Stimulated activated CD4-positive, alpha-beta T cell treated with anti-CD3 and anti-CD28 coated beads, Interleukin-12 subunit alpha, Interleukin-12 subunit beta, amount 100 ng/mL, for 24 hours (primary cell): Measurements from ENCODE around the gene RSL1D1.

Source experiments
- DNase-seq, 2 experiments: peaks; one replicate each; pipeline ENCODE4 v3.0.0-alpha.2; 2020; ENCODE audit warnings: low read depth in 2 of 2

Gene RSL1D1

GRCh38 chr16:11851294-11852091 is at the start of gene RSL1D1:
Gene RSL1D1, minus strand, starts transcription at chr16:11851542. Its CDS starts 30 bp downstream, at chr16:11851512.
- peak; percentile 83 to 89 for DNase-seq

- no peak for DNase-seq
These were observed 49.7 kb upstream of the RSL1D1 start for GRCh38 chr16:11901091-11901490.

- no peak for DNase-seq
These were observed 45.3 kb upstream of the RSL1D1 start for GRCh38 chr16:11896486-11897176.

GRCh38 chr16:11893571-11893970 is 42.2 kb upstream of the RSL1D1 start:
- no peak for DNase-seq

- DNase-seq, result no peak
These were observed 41.4 kb upstream of the RSL1D1 start for GRCh38 chr16:11892761-11893160.

GRCh38 chr16:11890231-11890965 is 39.1 kb upstream of the RSL1D1 start:
- DNase-seq, result no peak

GRCh38 chr16:11886881-11887280 is 35.5 kb upstream of the RSL1D1 start:
- no peak for DNase-seq

GRCh38 chr16:11884035-11884434 is 32.7 kb upstream of the RSL1D1 start:
- no peak for DNase-seq

GRCh38 chr16:11880007-11880406 is 28.7 kb upstream of the RSL1D1 start:
- no peak for DNase-seq

- no peak for DNase-seq
These were observed 26.0 kb upstream of the RSL1D1 start for GRCh38 chr16:11877374-11877773.

- DNase-seq, result no peak
These were observed 25.0 kb upstream of the RSL1D1 start for GRCh38 chr16:11876306-11876705.

GRCh38 chr16:11875721-11876120 is 24.4 kb upstream of the RSL1D1 start:
- no peak for DNase-seq

- DNase-seq, result no peak
These were observed 19.9 kb upstream of the RSL1D1 start for GRCh38 chr16:11871193-11871592.

GRCh38 chr16:11870399-11870798 is 19.1 kb upstream of the RSL1D1 start:
- no peak for DNase-seq

GRCh38 chr16:11869353-11870228 is 18.2 kb upstream of the RSL1D1 start:
- no peak for DNase-seq

- DNase-seq, result no peak
These were observed 17.2 kb upstream of the RSL1D1 start for GRCh38 chr16:11868412-11868980.

- DNase-seq, result no peak
These were observed 11.1 kb upstream of the RSL1D1 start for GRCh38 chr16:11862489-11862888.

GRCh38 chr16:11857161-11857560 is 5.8 kb upstream of the RSL1D1 start:
- DNase-seq, result no peak

- no peak for DNase-seq
These were observed 909 bp upstream of the RSL1D1 start for GRCh38 chr16:11852092-11852809.

- DNase-seq, result no peak
These were observed 2.5 kb downstream of the RSL1D1 start for GRCh38 chr16:11848842-11849241.

GRCh38 chr16:11844499-11844898 is 6.8 kb downstream of the RSL1D1 start:
- no peak for DNase-seq
